ENCODE measurements around the gene RCAN2.

- no peak for TF ChIP-seq CTCF (IDR thresholded peaks at IDR 0.05)
- TF ChIP-seq POLR2AphosphoS5 (IDR thresholded peaks at IDR 0.05): no peak
These were observed 11.4 kb upstream of the RCAN2 start for GRCh38 chr6:46502486-46503119.
